Measurements from ENCODE around the gene PPP1R14C. TPM values are rescaled to one million over a fixed set of nuclear protein-coding genes. Genes with fewer than 3 reads are reported as not detected.

PPP1R14C gene
- total and polyA plus RNA-seq, 2 experiments from 2014 or later = 1.1 to 1.4 TPM

- no peak overlapping the region for H3K27ac Mint-ChIP-seq
- no peak for ATAC-seq
- Histone ChIP-seq H3K79me2 (replicated peaks; ENCODE audit: insufficient read depth) (no peaks in the 10 kb centered on the region), H3K4me2 (no peak overlapping the region), H4K20me1 (replicated peaks; ENCODE audit: insufficient read depth) (no peaks in the 10 kb centered on the region), H3K27me3 (ENCODE audit: insufficient read depth) (no peaks in the 10 kb centered on the region), H2AFZ (no peak overlapping the region), H3K4me3 (no peak overlapping the region), H3K36me3 (ENCODE audit: insufficient read depth) (no peaks in the 10 kb centered on the region), H3K4me1 (ENCODE audit: insufficient read depth) (no peaks in the 10 kb centered on the region), H3K9me2 (ENCODE audit: insufficient read depth) (no peaks in the 10 kb centered on the region), H3F3A (replicated peaks; ENCODE audit: low read depth) (no peaks in the 10 kb centered on the region), H3K27ac (ENCODE audit: low read depth) (no peak overlapping the region)
- H3K36me3 Mint-ChIP-seq (ENCODE audit: low read depth) = no peaks in the 10 kb centered on the region
- no peaks in the 10 kb centered on the region for H3K9me3 Mint-ChIP-seq
- TF ChIP-seq EZH2 (IDR thresholded peaks at IDR 0.05; ENCODE audit: low read depth, unreplicated experiment) = no peak
- no peak for TF ChIP-seq ZNF331 (CRISPR knock-in tag; IDR thresholded peaks at IDR 0.05; ENCODE audit: low read depth)
- TF ChIP-seq, protein P1, sequence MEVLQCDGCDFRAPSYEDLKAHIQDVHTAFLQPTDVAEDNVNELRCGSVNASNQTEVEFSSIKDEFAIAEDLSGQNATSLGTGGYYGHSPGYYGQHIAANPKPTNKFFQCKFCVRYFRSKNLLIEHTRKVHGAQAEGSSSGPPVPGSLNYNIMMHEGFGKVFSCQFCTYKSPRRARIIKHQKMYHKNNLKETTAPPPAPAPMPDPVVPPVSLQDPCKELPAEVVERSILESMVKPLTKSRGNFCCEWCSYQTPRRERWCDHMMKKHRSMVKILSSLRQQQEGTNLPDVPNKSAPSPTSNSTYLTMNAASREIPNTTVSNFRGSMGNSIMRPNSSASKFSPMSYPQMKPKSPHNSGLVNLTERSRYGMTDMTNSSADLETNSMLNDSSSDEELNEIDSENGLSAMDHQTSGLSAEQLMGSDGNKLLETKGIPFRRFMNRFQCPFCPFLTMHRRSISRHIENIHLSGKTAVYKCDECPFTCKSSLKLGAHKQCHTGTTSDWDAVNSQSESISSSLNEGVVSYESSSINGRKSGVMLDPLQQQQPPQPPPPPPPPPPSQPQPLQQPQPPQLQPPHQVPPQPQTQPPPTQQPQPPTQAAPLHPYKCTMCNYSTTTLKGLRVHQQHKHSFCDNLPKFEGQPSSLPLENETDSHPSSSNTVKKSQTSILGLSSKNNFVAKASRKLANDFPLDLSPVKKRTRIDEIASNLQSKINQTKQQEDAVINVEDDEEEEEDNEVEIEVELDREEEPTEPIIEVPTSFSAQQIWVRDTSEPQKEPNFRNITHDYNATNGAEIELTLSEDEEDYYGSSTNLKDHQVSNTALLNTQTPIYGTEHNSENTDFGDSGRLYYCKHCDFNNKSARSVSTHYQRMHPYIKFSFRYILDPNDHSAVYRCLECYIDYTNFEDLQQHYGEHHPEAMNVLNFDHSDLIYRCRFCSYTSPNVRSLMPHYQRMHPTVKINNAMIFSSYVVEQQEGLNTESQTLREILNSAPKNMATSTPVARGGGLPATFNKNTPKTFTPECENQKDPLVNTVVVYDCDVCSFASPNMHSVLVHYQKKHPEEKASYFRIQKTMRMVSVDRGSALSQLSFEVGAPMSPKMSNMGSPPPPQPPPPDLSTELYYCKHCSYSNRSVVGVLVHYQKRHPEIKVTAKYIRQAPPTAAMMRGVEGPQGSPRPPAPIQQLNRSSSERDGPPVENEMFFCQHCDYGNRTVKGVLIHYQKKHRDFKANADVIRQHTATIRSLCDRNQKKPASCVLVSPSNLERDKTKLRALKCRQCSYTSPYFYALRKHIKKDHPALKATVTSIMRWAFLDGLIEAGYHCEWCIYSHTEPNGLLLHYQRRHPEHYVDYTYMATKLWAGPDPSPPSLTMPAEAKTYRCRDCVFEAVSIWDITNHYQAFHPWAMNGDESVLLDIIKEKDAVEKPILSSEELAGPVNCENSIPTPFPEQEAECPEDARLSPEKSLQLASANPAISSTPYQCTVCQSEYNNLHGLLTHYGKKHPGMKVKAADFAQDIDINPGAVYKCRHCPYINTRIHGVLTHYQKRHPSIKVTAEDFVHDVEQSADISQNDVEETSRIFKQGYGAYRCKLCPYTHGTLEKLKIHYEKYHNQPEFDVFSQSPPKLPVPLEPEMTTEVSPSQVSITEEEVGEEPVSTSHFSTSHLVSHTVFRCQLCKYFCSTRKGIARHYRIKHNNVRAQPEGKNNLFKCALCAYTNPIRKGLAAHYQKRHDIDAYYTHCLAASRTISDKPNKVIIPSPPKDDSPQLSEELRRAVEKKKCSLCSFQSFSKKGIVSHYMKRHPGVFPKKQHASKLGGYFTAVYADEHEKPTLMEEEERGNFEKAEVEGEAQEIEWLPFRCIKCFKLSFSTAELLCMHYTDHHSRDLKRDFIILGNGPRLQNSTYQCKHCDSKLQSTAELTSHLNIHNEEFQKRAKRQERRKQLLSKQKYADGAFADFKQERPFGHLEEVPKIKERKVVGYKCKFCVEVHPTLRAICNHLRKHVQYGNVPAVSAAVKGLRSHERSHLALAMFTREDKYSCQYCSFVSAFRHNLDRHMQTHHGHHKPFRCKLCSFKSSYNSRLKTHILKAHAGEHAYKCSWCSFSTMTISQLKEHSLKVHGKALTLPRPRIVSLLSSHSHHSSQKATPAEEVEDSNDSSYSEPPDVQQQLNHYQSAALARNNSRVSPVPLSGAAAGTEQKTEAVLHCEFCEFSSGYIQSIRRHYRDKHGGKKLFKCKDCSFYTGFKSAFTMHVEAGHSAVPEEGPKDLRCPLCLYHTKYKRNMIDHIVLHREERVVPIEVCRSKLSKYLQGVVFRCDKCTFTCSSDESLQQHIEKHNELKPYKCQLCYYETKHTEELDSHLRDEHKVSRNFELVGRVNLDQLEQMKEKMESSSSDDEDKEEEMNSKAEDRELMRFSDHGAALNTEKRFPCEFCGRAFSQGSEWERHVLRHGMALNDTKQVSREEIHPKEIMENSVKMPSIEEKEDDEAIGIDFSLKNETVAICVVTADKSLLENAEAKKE (CRISPR knock-in tag; IDR thresholded peaks at IDR 0.05) = no peak
- no peak for TF ChIP-seq ZNF114 (CRISPR knock-in tag; IDR thresholded peaks at IDR 0.05)
- TF ChIP-seq STAT1 (IDR thresholded peaks at IDR 0.05; ENCODE audit: unreplicated experiment) = no peak
- no peak for TF ChIP-seq NANOG (IDR thresholded peaks at IDR 0.05; ENCODE audit: borderline replicate concordance)
- TF ChIP-seq POLR2AphosphoS5 (IDR thresholded peaks at IDR 0.05; ENCODE audit: low read depth) = no peak
- TF ChIP-seq, protein P2, sequence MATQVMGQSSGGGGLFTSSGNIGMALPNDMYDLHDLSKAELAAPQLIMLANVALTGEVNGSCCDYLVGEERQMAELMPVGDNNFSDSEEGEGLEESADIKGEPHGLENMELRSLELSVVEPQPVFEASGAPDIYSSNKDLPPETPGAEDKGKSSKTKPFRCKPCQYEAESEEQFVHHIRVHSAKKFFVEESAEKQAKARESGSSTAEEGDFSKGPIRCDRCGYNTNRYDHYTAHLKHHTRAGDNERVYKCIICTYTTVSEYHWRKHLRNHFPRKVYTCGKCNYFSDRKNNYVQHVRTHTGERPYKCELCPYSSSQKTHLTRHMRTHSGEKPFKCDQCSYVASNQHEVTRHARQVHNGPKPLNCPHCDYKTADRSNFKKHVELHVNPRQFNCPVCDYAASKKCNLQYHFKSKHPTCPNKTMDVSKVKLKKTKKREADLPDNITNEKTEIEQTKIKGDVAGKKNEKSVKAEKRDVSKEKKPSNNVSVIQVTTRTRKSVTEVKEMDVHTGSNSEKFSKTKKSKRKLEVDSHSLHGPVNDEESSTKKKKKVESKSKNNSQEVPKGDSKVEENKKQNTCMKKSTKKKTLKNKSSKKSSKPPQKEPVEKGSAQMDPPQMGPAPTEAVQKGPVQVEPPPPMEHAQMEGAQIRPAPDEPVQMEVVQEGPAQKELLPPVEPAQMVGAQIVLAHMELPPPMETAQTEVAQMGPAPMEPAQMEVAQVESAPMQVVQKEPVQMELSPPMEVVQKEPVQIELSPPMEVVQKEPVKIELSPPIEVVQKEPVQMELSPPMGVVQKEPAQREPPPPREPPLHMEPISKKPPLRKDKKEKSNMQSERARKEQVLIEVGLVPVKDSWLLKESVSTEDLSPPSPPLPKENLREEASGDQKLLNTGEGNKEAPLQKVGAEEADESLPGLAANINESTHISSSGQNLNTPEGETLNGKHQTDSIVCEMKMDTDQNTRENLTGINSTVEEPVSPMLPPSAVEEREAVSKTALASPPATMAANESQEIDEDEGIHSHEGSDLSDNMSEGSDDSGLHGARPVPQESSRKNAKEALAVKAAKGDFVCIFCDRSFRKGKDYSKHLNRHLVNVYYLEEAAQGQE (IDR thresholded peaks at IDR 0.05; ENCODE audit: unreplicated experiment) = no peak
- no peak for TF ChIP-seq EZH2phosphoT487 (IDR thresholded peaks at IDR 0.05; ENCODE audit: unreplicated experiment)
- peaks cover 7% of the 10 kb centered on the region for H3K27me3 Mint-ChIP-seq (ENCODE audit: insufficient read depth, low read depth, poor library complexity)
- 0 out of 3 replicates have a peak, but pooled peaks cover 4% of the 10 kb centered on the region for H3K4me1 Mint-ChIP-seq
- DNase-seq (ENCODE audit: low spot score) = no peak
- no peak overlapping the region for H3K4me3 Mint-ChIP-seq
Observed at GRCh38 chr6:150214310-150214709, 71.5 kb downstream of the PPP1R14C start.
